C4-2B (cell line): ENCODE measurements around the gene RALB.

Source experiments
- H3K27ac ChIP-seq: fragments of 450-650 bp; 2 replicates; pipeline ENCODE4 v1.5.1; 2017
- ZFX ChIP-seq: fragments of 450-650 bp; IDR thresholded peaks from 2 replicates; pipeline ENCODE4 v1.6.1; 2017
- TF ChIP-seq, protein P1 (sequence below): fragments of 450-650 bp; conservative IDR thresholded peaks from 2 replicates; pipeline ENCODE4 v1.5.1; 2017; ENCODE audit warnings: mild to moderate bottlenecking

RALB gene

DNA sequence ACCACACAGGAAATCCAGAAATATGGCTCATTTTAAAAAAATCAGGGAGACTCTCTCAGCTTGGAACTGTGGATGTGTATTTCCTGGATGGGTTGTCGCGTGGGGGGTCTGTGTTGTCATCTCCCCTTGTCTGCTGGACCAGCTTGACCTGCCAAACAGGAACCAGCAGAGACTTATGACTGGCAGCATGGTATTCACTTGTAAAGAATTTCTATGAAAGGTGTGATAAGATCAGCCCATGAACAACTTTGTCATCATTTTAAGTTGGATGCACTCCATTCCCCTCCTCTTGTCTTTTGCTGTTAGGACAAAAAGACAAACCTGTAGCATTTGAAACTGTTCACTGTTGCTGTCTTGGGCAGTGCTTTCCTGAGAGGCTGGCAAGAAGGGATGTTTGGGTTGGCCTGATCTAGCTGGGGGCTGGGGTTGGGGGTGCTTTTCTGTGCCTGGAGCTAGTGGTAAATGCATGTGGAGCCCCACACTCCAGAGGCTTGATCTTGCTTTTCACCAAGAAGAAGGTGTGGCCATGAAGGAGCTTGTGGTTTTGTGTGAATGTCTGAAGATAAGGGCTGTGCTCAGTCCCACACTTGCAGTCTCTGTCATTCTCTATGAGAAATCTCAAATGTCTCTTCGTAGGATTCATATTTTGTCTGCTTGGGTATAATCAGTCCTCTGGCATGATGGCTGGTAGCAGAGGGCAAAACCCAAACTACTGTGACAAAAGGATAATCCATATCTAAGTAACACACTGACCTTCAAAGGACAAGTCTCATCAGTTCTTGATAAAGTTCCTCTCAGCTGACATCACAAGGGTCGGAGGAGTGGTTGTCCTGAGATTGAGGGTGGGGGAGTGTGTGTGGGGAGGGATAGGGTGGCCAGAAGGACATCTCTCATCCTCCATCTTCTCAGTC is 39.0 kb downstream of the RALB start:
- peak overlapping the region; percentile 85 for H3K27ac ChIP-seq
- TF ChIP-seq, protein P1, sequence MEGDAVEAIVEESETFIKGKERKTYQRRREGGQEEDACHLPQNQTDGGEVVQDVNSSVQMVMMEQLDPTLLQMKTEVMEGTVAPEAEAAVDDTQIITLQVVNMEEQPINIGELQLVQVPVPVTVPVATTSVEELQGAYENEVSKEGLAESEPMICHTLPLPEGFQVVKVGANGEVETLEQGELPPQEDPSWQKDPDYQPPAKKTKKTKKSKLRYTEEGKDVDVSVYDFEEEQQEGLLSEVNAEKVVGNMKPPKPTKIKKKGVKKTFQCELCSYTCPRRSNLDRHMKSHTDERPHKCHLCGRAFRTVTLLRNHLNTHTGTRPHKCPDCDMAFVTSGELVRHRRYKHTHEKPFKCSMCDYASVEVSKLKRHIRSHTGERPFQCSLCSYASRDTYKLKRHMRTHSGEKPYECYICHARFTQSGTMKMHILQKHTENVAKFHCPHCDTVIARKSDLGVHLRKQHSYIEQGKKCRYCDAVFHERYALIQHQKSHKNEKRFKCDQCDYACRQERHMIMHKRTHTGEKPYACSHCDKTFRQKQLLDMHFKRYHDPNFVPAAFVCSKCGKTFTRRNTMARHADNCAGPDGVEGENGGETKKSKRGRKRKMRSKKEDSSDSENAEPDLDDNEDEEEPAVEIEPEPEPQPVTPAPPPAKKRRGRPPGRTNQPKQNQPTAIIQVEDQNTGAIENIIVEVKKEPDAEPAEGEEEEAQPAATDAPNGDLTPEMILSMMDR: no peak
- no peak for TF ChIP-seq ZFX

DNA sequence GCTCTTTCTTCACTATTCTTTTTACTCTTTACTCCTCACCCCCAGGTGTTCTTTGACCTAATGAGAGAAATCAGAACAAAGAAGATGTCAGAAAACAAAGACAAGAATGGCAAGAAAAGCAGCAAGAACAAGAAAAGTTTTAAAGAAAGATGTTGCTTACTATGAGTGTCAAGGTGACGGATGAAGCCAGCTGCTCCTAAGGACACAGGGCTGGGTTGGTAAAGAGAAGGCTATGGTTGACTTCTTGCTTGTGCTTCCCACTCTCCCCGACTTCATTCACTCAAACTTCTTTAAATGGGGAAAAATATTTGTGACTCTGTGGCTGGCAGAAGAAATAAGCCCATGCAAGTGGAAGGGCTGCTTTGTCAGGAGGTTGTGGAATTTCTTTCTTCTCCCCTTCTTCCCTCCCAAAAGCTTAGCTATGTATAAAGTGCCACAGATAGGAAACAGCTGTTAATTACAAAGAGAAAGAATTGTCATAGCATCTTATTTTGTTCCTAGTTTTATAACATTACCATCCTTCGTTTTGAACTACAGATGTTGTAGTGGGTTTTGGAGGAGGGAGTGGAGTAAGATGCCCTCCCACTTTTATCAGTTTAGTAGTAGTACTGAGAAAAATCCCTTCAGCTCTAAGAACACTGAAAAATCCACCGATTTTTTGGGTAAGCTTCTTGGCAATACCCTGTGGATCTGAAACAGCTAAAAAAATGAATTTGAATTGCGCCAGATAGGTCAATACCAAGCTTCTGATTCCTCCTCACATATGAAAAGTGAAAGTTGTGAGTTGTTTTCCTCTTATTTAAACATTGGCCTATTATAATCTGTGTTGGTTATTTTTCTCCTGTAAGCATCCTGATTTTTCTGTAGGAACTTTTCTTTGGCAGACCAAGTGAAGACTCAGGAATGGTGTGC is 40.7 kb downstream of the RALB start:
- TF ChIP-seq, protein P1: no peak
- TF ChIP-seq ZFX: no peak
- no peak overlapping the region for H3K27ac ChIP-seq

DNA sequence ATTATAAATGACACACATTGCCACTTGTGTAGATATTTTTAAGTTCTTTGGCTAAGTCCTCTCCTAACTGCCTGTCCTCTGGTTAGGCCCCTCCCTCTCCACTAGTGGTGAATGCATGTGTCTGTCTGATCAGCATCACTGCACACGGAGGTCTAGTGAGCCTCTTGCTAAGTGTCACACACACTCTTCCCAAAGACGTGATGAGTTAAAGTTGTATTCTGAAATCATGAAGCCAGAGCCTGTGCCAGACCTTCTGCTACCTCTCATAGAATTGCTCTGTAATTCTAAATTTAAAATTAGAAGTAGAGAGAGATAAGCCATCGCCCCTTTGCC is 41.3 kb downstream of the RALB start:
- TF ChIP-seq, protein P1: no peak
- TF ChIP-seq ZFX: no peak
- no peak overlapping the region for H3K27ac ChIP-seq

DNA sequence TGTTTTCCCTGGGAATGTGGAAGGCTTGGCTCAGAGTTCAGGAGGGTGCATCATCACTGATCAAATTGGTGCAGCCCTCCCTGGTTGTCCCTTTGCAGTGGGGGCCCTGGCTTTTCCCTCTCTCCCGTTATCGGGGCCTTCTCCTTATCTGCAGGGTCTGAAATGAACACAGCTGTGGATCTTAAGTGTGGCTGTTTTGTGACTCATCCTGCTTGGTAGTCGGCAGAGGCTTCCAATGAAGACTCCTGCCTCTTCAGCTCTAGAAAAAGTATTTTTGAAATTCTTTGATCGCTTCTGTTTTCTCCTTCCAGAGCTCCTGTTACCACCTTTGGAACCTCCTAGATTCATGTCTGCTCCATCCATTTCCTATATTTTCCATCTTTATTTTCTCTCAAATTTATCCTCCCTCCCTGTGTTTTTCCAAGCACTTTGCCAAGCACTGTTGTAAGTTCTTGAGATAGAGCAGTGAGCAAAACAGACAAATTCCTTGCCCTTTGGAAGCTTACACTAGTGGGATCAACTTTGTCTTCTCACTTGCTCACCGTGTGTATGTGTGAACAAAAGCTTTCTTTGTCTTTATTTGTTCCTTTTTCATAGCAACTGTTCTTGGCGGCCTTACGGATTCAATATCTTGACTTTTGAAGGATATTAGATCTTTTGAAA is 45.7 kb downstream of the RALB start:
- TF ChIP-seq ZFX: no peak
- TF ChIP-seq, protein P1: no peak
- H3K27ac ChIP-seq: no peak overlapping the region

DNA sequence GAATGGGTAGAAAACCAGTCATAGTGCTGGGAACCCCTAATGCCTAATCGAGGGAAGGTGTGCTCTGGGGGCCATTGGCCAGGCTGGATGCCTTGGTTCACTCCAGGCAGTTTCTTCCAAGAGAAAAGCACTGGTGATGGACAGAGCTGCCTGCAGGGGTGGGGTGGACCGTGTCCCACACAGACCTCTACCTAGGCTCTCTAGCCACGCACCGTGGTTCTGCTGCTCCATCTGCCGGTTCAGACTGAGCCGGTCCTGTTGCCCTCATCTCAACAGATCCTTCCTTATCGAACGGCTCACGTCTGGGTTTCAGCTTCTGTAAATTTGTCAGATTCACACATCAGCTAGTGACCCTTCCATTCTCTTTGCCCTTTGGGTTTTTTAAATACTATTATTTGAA is 46.4 kb downstream of the RALB start:
- TF ChIP-seq ZFX: no peak
- TF ChIP-seq, protein P1: no peak
- no peak overlapping the region for H3K27ac ChIP-seq

DNA sequence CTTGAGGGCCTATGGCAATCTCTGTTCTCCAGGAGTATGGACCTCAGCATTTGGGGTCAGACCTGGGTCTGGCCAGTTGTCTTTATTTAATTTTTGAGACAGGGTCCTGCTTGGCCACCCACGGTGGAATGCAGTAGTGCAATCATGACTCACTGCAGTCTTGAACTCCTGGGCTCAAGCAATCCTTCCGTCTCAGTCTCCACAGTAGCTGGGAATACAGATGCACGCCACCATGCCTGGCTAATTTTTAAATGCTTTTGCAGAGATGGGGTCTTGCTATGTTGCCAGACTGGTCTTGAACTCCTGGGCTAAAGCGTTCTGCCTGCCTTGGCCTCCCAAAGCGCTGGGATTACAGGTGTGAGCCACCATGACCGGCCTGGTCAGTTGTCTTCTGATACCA is 46.9 kb downstream of the RALB start:
- H3K27ac ChIP-seq: no peak overlapping the region

More for the DNA sequence above, 46.9 kb downstream of the RALB start:
- TF ChIP-seq, protein P1: no peak
- no peak for TF ChIP-seq ZFX
